Calu3 (cell line): ENCODE data around the gene SUCLA2. TPM values are rescaled to one million over a fixed set of nuclear protein-coding genes. Genes with fewer than 3 reads are reported as not detected.

Experiments used
- BruUV-seq: library from RNA; stranded (reverse); fragments of 400-500 nt; replicated peaks from 2 replicates; lab custom pipeline; 2021; lab: Mats Ljungman, UMichigan
- CTCF ChIA-PET: fragments of 300-600 bp; sonication (Branson Sonifier 250); formaldehyde crosslinking; loops from one replicate; lab custom pipeline; 2022; ENCODE audit warnings: antibody characterized with exemption; lab: Charles Lee
- DNase-seq: peaks from one replicate; pipeline ENCODE4 v3.0.0; 2022
- H3K27ac Mint-ChIP-seq: one replicate; pipeline ENCODE4 v1.8.0; 2022; ENCODE audit warnings: mixed read lengths; ENCODE audit not compliant: unreplicated experiment
- H3K27me3 Mint-ChIP-seq: one replicate; pipeline ENCODE4 v1.8.0; 2022; ENCODE audit warnings: mixed read lengths; ENCODE audit not compliant: unreplicated experiment
- H3K36me3 Mint-ChIP-seq: one replicate; pipeline ENCODE4 v1.8.0; 2022; ENCODE audit warnings: mild to moderate bottlenecking, moderate library complexity, mixed read lengths; ENCODE audit not compliant: insufficient read depth, unreplicated experiment
- H3K4me1 Mint-ChIP-seq: one replicate; pipeline ENCODE4 v1.8.0; 2022; ENCODE audit warnings: mild to moderate bottlenecking, low read depth, mixed read lengths; ENCODE audit not compliant: unreplicated experiment
- H3K4me3 Mint-ChIP-seq: one replicate; pipeline ENCODE4 v1.8.0; 2022; ENCODE audit warnings: mild to moderate bottlenecking, low read depth, moderate library complexity, mixed read lengths; ENCODE audit not compliant: unreplicated experiment
- H3K9me3 Mint-ChIP-seq: one replicate; pipeline ENCODE4 v1.8.0; 2022; ENCODE audit warnings: low read depth, mixed read lengths; ENCODE audit not compliant: unreplicated experiment
- intact Hi-C: fragments of 100-400 bp; cut with micrococcal nuclease; formaldehyde crosslinking; loops from one replicate; pipeline ENCODE4 v1.10.0; 2022; ENCODE audit not compliant: unreplicated experiment
- total RNA-seq: library from RNA; stranded (reverse); gene quantifications from 2 replicates; pipeline ENCODE4 v1.2.3, GENCODE V29; 2022
- TF ChIP-seq, protein P1 (sequence below): fragments of 200-600 bp; IDR thresholded peaks from one replicate; pipeline ENCODE4 v1.8.0; 2022; ENCODE audit warnings: antibody characterized with exemption; ENCODE audit not compliant: unreplicated experiment

The SUCLA2 gene
- total RNA-seq, 1 experiment from 2014 or later, result 36.7 TPM

DNA sequence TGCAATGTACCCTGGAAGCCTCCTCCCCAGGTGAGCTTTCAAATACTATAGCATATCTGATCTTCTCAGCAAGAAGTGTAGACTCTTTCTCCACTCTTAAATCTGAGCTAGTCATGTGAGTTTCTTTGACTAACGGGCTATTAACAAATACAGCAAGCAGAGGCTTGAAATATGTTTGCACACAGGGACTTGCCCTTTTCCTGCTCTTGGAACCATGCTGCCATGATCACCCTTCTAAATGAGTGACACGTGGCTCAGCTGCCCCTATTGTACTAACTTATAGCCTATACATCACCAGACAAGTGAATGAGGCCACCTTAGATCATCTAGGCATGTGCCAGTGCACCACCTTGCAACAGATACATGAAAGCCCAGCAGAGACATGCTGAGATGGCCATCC is 13.3 kb upstream of the SUCLA2 start:
- Mint-ChIP-seq H3K9me3 (no peaks in the 10 kb centered on the region), H3K4me3 (no peak overlapping the region), H3K36me3 (no peaks in the 10 kb centered on the region), H3K27me3 (no peaks in the 10 kb centered on the region), H3K27ac (no peak overlapping the region), H3K4me1 (peaks cover 9% of the 10 kb centered on the region)
- DNase-seq, result no peak
- intact Hi-C loops, result no loop called here
- BruUV-seq, result no TSS peak
- TF ChIP-seq, protein P1, sequence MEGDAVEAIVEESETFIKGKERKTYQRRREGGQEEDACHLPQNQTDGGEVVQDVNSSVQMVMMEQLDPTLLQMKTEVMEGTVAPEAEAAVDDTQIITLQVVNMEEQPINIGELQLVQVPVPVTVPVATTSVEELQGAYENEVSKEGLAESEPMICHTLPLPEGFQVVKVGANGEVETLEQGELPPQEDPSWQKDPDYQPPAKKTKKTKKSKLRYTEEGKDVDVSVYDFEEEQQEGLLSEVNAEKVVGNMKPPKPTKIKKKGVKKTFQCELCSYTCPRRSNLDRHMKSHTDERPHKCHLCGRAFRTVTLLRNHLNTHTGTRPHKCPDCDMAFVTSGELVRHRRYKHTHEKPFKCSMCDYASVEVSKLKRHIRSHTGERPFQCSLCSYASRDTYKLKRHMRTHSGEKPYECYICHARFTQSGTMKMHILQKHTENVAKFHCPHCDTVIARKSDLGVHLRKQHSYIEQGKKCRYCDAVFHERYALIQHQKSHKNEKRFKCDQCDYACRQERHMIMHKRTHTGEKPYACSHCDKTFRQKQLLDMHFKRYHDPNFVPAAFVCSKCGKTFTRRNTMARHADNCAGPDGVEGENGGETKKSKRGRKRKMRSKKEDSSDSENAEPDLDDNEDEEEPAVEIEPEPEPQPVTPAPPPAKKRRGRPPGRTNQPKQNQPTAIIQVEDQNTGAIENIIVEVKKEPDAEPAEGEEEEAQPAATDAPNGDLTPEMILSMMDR, result no peak
- CTCF ChIA-PET, result interaction anchor here (1.2 kb wide), 1 partner anchor 9 kb away, joined by 3 read pairs; no protein-coding TSS in a partner anchor

DNA sequence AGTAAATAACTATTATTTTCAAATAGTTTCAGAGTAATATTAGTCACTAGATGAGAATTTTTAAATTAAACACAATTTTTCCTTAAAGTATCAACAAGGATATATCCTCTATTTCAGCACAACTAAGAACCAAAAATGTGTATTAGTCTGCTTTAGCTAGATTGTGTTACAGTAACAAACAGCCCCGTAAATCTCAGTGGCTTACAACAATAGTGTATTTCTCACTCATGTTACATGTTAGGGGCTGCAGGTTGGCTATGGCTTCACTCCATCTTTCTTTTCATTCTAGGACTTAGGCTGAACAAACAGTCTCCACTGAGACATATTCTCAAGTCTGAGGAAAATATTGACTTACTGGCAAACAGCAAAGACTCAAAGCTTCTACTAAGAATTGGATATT is 11.6 kb upstream of the SUCLA2 start:
- intact Hi-C loops, result no loop called here
- no peaks in the 10 kb centered on the region for H3K9me3 Mint-ChIP-seq
- DNase-seq, result no peak
- H3K4me3 Mint-ChIP-seq, result no peak overlapping the region
- no peak overlapping the region for H3K27ac Mint-ChIP-seq
- peaks cover 24% of the 10 kb centered on the region for H3K4me1 Mint-ChIP-seq
- no peaks in the 10 kb centered on the region for H3K36me3 Mint-ChIP-seq
- CTCF ChIA-PET, result no interaction called here
- no TSS peak for BruUV-seq
- no peaks in the 10 kb centered on the region for H3K27me3 Mint-ChIP-seq
- TF ChIP-seq, protein P1, result no peak

DNA sequence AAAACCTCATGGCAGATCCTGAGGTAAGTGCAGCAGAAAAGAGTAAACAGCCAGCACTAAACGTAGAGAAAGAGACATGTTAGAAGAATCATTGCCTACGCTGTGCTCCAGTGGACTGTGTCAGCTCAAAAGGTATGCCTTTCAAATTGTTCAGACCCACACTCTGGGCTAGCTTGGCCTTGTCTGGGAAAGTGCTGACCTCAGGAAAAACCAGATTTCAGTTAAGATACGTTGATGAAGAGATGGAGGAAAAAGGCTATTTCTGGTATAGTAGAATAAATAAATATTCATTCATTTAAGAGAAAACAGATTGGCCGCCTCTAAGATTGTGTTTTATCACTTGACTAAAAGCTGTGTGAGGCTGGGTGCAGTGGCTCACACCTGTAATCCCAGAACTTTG is 9.6 kb upstream of the SUCLA2 start:
- Mint-ChIP-seq H3K4me1 (peaks cover 24% of the 10 kb centered on the region), H3K9me3 (no peaks in the 10 kb centered on the region), H3K27ac (no peak overlapping the region), H3K36me3 (no peaks in the 10 kb centered on the region), H3K27me3 (no peaks in the 10 kb centered on the region), H3K4me3 (no peak overlapping the region)
- intact Hi-C loops, result no loop called here
- BruUV-seq, result no TSS peak
- TF ChIP-seq, protein P1, result no peak
- DNase-seq, result no peak
- CTCF ChIA-PET, result no interaction called here

DNA sequence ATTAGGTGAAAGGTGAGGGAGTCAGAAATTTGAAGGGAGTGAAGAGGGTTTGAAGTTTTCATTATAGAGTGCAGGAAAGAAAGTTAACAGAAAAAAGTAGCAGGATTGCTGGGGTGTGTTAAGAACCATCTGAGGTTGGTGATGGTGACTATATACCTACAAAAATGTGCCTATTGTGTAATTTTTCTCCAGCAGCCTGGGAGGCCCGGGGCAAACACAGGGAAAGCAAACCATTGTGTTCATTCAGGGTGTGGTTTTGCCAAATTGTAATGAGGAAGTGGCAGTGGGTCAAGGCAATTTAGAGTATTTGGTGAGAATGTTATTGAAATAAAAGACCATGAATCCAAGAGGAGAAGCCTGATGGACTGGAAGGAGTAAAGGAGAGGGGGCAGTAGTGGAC is 8.2 kb upstream of the SUCLA2 start:
- Mint-ChIP-seq H3K4me1 (peaks cover 36% of the 10 kb centered on the region), H3K9me3 (no peaks in the 10 kb centered on the region), H3K27ac (peak overlapping the region; percentile 83), H3K36me3 (no peaks in the 10 kb centered on the region), H3K27me3 (no peaks in the 10 kb centered on the region), H3K4me3 (peak overlapping the region; percentile 1)
- intact Hi-C loops, result loop anchor here (2.0 kb wide), 1 partner anchor 28 kb away; the partner anchor contains the start of gene NUDT15
- no TSS peak for BruUV-seq
- DNase-seq, result peak; percentile 56
- TF ChIP-seq, protein P1, result no peak
- CTCF ChIA-PET, result no interaction called here
